Parietal lobe (tissue), 2 donors: ENCODE results near the gene ALOX15. TPM values are rescaled to one million over a fixed set of nuclear protein-coding genes. Genes with fewer than 3 reads are reported as not detected.

Source experiments
- small RNA-seq: library from RNA; depleted of rRNA; stranded (forward); fragments of <200 nt; gene quantifications from one replicate; pipeline ENCODE3, GENCODE V24; 2014; ENCODE audit warnings: low replicate concordance
- total RNA-seq: library from RNA; depleted of rRNA; stranded (reverse); fragments of >200 nt; gene quantifications from one replicate; pipeline ENCODE4 v1.2.3, GENCODE V29; 2014

The ALOX15 gene
- total RNA-seq, result not detected

GRCh38 chr17:4641297-4642195, at the start of gene ALOX15:
ALOX15 (minus strand) TSS chr17:4641678; CDS start chr17:4641651, 27 bp downstream.

GRCh38 chr17:4584101-4584916, 57.2 kb downstream of the ALOX15 start, which contains the start of gene SMTNL2:
SMTNL2 (plus strand) TSS chr17:4584529; CDS start chr17:4584606, 77 bp downstream.

Small RNA genes within 50 kb of the gene (small RNA-seq; reads per million reads assigned to genes)
- not detected for gene RNU6-955P

Other genes starting within 250 kb of the ALOX15 start
- not detected for gene SPNS3, start 207.7 kb downstream of the ALOX15 start, total RNA-seq
- gene SPNS2, start 142.8 kb downstream of the ALOX15 start, total RNA-seq, result 16.3 TPM
- 35.4 TPM for gene MYBBP1A, start 86.3 kb downstream of the ALOX15 start, total RNA-seq
- not detected for gene GGT6, start 81.1 kb downstream of the ALOX15 start, total RNA-seq
- gene SMTNL2, start 57.1 kb downstream of the ALOX15 start, total RNA-seq, result 5.6 TPM
- gene PELP1, start 62.5 kb upstream of the ALOX15 start, total RNA-seq, result 46.0 TPM
- gene ARRB2, start 69.0 kb upstream of the ALOX15 start, total RNA-seq, result 22.5 TPM
- 8.8 TPM for gene MED11, start 89.8 kb upstream of the ALOX15 start, total RNA-seq
- gene ZMYND15, start 98.2 kb upstream of the ALOX15 start, total RNA-seq, result not detected
- 0.63 TPM for gene CXCL16, start 98.2 kb upstream of the ALOX15 start, total RNA-seq
- not detected for gene TM4SF5, start 130.2 kb upstream of the ALOX15 start, total RNA-seq
- gene VMO1, start 144.7 kb upstream of the ALOX15 start, total RNA-seq, result not detected
- not detected for gene GLTPD2, start 147.3 kb upstream of the ALOX15 start, total RNA-seq
- gene PSMB6, start 154.5 kb upstream of the ALOX15 start, total RNA-seq, result 56.7 TPM
- gene PLD2, start 165.5 kb upstream of the ALOX15 start, total RNA-seq, result 28.5 TPM
- 52.3 TPM for gene MINK1, start 191.7 kb upstream of the ALOX15 start, total RNA-seq